Large intestine (tissue), 3 donors: ENCODE results near the gene SLC13A4. TPM values are rescaled to one million over a fixed set of nuclear protein-coding genes. Genes with fewer than 3 reads are reported as not detected.

Experiments
- DNase-seq, 2 donors: peaks; one replicate each; pipeline versions ENCODE4 v3.0.0 to v3.0.0-alpha.2; 2013
- H3K27ac ChIP-seq: one replicate; pipeline ENCODE4 v1.5.1; 2013; ENCODE audit warnings: low read length
- H3K27me3 ChIP-seq: 2 replicates; pipeline ENCODE4 v1.6.1; 2013; ENCODE audit warnings: low read length; ENCODE audit not compliant: control insufficient read depth, insufficient read depth
- H3K36me3 ChIP-seq: 2 replicates; pipeline ENCODE4 v1.6.1; 2013; ENCODE audit warnings: low read length; ENCODE audit not compliant: control insufficient read depth, insufficient read depth
- H3K4me1 ChIP-seq: one replicate; pipeline ENCODE4 v1.6.1; 2013; ENCODE audit warnings: low read length; ENCODE audit not compliant: control insufficient read depth, insufficient read depth
- H3K4me3 ChIP-seq: one replicate; pipeline ENCODE4 v1.5.1; 2013; ENCODE audit warnings: low read length
- H3K9me3 ChIP-seq: one replicate; pipeline ENCODE4 v1.6.1; 2013; ENCODE audit warnings: mild to moderate bottlenecking, low read depth, low read length, moderate library complexity; ENCODE audit not compliant: control insufficient read depth
- WGBS: methylation state at CpG from one replicate; pipeline ENCODE4 v1.1.5; 2013; ENCODE audit warnings: low lambda C conversion rate; ENCODE audit not compliant: insufficient coverage; 5-methylcytosine and 5-hydroxymethylcytosine counted together
- polyA plus RNA-seq: library from polyadenylated mRNA; unstranded; fragments of 120-200 nt; gene quantifications from one replicate; pipeline ENCODE4 v1.2.1, GENCODE V29; 2013

SLC13A4 gene
- polyA plus RNA-seq, 1 donor = 1.1 TPM

GRCh38 chr7:135710417-135711138 is 17.4 kb downstream of the SLC13A4 start:
- peaks cover 4% of the 10 kb centered on the region for H3K27me3 ChIP-seq
- no peaks in the 10 kb centered on the region for H3K4me1 ChIP-seq
- no peak overlapping the region for H3K4me3 ChIP-seq
- no peaks in the 10 kb centered on the region for H3K9me3 ChIP-seq
- no peaks in the 10 kb centered on the region for H3K36me3 ChIP-seq
- H3K27ac ChIP-seq = no peak overlapping the region
- peak; percentile 5 to 40 for DNase-seq
- 100% methylated on average over 1 of the region's 11 CpGs for WGBS

GRCh38 chr7:135709508-135709907 is 18.5 kb downstream of the SLC13A4 start:
- no peak for DNase-seq
- Histone ChIP-seq H3K9me3 (no peaks in the 10 kb centered on the region), H3K4me1 (no peaks in the 10 kb centered on the region), H3K36me3 (no peaks in the 10 kb centered on the region), H3K27me3 (peaks cover 1% of the 10 kb centered on the region), H3K27ac (no peak overlapping the region), H3K4me3 (no peak overlapping the region)
- WGBS = 100% methylated on average over 1 of the region's 3 CpGs

GRCh38 chr7:135708041-135708440 is 19.9 kb downstream of the SLC13A4 start:
- no peaks in the 10 kb centered on the region for H3K36me3 ChIP-seq
- no peaks in the 10 kb centered on the region for H3K9me3 ChIP-seq
- H3K27me3 ChIP-seq = no peaks in the 10 kb centered on the region
- DNase-seq = no peak
- no peak overlapping the region for H3K27ac ChIP-seq
- H3K4me3 ChIP-seq = no peak overlapping the region
- no peaks in the 10 kb centered on the region for H3K4me1 ChIP-seq
- no CpG with 5 or more reads among the region's 14 CpGs for WGBS

GRCh38 chr7:135707570-135707966 is 20.4 kb downstream of the SLC13A4 start:
- WGBS = no CpG with 5 or more reads among the region's 5 CpGs
- no peak overlapping the region for H3K27ac ChIP-seq

GRCh38 chr7:135706858-135707569 is 21.0 kb downstream of the SLC13A4 start:
- WGBS = 71% methylated on average over 1 of the region's 7 CpGs
- Histone ChIP-seq H3K27ac (no peak overlapping the region), H3K4me3 (no peak overlapping the region), H3K9me3 (no peaks in the 10 kb centered on the region), H3K4me1 (no peaks in the 10 kb centered on the region), H3K27me3 (no peaks in the 10 kb centered on the region), H3K36me3 (no peaks in the 10 kb centered on the region)
- DNase-seq = no peak

More at GRCh38 chr7:135707570-135707966, 20.4 kb downstream of the SLC13A4 start:
- H3K4me1 ChIP-seq = no peaks in the 10 kb centered on the region
- H3K27me3 ChIP-seq = no peaks in the 10 kb centered on the region
- no peaks in the 10 kb centered on the region for H3K36me3 ChIP-seq
- no peaks in the 10 kb centered on the region for H3K9me3 ChIP-seq
- H3K4me3 ChIP-seq = no peak overlapping the region
- no peak for DNase-seq

- Histone ChIP-seq H3K9me3 (no peaks in the 10 kb centered on the region), H3K36me3 (no peaks in the 10 kb centered on the region), H3K4me3 (no peak overlapping the region), H3K4me1 (no peaks in the 10 kb centered on the region), H3K27ac (no peak overlapping the region), H3K27me3 (no peaks in the 10 kb centered on the region)
- DNase-seq = no peak
- no CpG with 5 or more reads among the region's 20 CpGs for WGBS
These were observed 21.8 kb downstream of the SLC13A4 start for GRCh38 chr7:135706038-135706742.

- Histone ChIP-seq H3K4me1 (no peaks in the 10 kb centered on the region), H3K4me3 (no peak overlapping the region), H3K36me3 (no peaks in the 10 kb centered on the region), H3K27ac (no peak overlapping the region), H3K27me3 (no peaks in the 10 kb centered on the region), H3K9me3 (no peaks in the 10 kb centered on the region)
- no CpG with 5 or more reads among the region's 5 CpGs for WGBS
- DNase-seq = no peak
These were observed 23.3 kb downstream of the SLC13A4 start for GRCh38 chr7:135704698-135705097.

GRCh38 chr7:135704074-135704473 is 23.9 kb downstream of the SLC13A4 start:
- Histone ChIP-seq H3K4me1 (no peaks in the 10 kb centered on the region), H3K27ac (no peak overlapping the region), H3K9me3 (no peaks in the 10 kb centered on the region), H3K4me3 (no peak overlapping the region), H3K36me3 (no peaks in the 10 kb centered on the region), H3K27me3 (no peaks in the 10 kb centered on the region)
- no peak for DNase-seq
- no CpG with 5 or more reads among the region's 2 CpGs for WGBS

GRCh38 chr7:135697276-135698049 is 30.5 kb downstream of the SLC13A4 start:
- H3K27ac ChIP-seq = no peak overlapping the region
- H3K27me3 ChIP-seq = no peaks in the 10 kb centered on the region
- H3K36me3 ChIP-seq = no peaks in the 10 kb centered on the region
- no peak for DNase-seq
- H3K9me3 ChIP-seq = no peaks in the 10 kb centered on the region
- no peak overlapping the region for H3K4me3 ChIP-seq
- H3K4me1 ChIP-seq = no peaks in the 10 kb centered on the region
- 33% methylated on average over 4 of the region's 8 CpGs for WGBS

GRCh38 chr7:135693558-135693957 is 34.4 kb downstream of the SLC13A4 start:
- no peak for DNase-seq
- Histone ChIP-seq H3K27me3 (no peaks in the 10 kb centered on the region), H3K9me3 (no peaks in the 10 kb centered on the region), H3K36me3 (peaks cover 3% of the 10 kb centered on the region), H3K4me1 (no peaks in the 10 kb centered on the region), H3K27ac (no peak overlapping the region), H3K4me3 (no peak overlapping the region)
- no CpG with 5 or more reads among the region's 4 CpGs for WGBS
